IMR-90 (cell line): ENCODE results near the gene TNRC6B. TPM values are rescaled to one million over a fixed set of nuclear protein-coding genes. Genes with fewer than 3 reads are reported as not detected.
A peak's percentile ranks its signal among the peaks of the same experiment; 100 is the strongest.

ENCODE experiments used
- ATAC-seq: fragments of 200-7000 bp; cut with Tn5 transposase; 2 replicates; pipeline ENCODE4 v1.9.1; 2020; ENCODE audit warnings: low read depth, mild to moderate bottlenecking, moderate library complexity
- BruUV-seq: library from RNA; stranded (reverse); fragments of 400-500 nt; replicated peaks from 2 replicates; lab custom pipeline; 2021; lab: Mats Ljungman, UMichigan
- CTCF ChIA-PET: fragments of 300-600 bp; formaldehyde crosslinking; extraction: SDS; loops from one replicate; lab custom pipeline; 2021; ENCODE audit warnings: antibody characterized with exemption; lab: Yijun Ruan, JAX
- POLR2A ChIA-PET: fragments of 300-600 bp; sonication (Branson Sonifier 250); formaldehyde crosslinking; loops from one replicate; lab custom pipeline; 2022; ENCODE audit warnings: antibody characterized with exemption; ENCODE audit not compliant: unreplicated experiment; lab: Charles Lee
- DNase-seq: peaks from one replicate; pipeline ENCODE4 v3.0.0; 2013
- H2AFZ ChIP-seq: replicated peaks from 2 replicates; pipeline ENCODE3; 2013; ENCODE audit warnings: low read length, mild to moderate bottlenecking; ENCODE audit not compliant: poor library complexity
- H2AK5ac ChIP-seq: 2 replicates; pipeline ENCODE4 v1.6.1; 2013; ENCODE audit warnings: low read depth, low read length, inconsistent platforms
- H2AK9ac ChIP-seq: replicated peaks from 2 replicates; pipeline ENCODE3; 2013; ENCODE audit warnings: mild to moderate bottlenecking, low read depth, low read length, moderate library complexity; ENCODE audit not compliant: poor library complexity
- H2BK120ac ChIP-seq: 2 replicates; pipeline ENCODE4 v1.6.1; 2013; ENCODE audit warnings: low read depth, low read length, inconsistent platforms
- H2BK15ac ChIP-seq: 3 replicates; pipeline ENCODE4 v1.6.1; 2013; ENCODE audit warnings: low read depth, low read length, inconsistent platforms
- H2BK20ac ChIP-seq: 2 replicates; pipeline ENCODE4 v1.6.1; 2013; ENCODE audit warnings: low read depth, mild to moderate bottlenecking, inconsistent platforms, low read length, moderate library complexity
- H2BK5ac ChIP-seq: 2 replicates; pipeline ENCODE4 v1.6.1; 2013; ENCODE audit warnings: mild to moderate bottlenecking, low read depth, low read length, inconsistent platforms; ENCODE audit not compliant: poor library complexity, severe bottlenecking
- H3K14ac ChIP-seq: replicated peaks from 2 replicates; pipeline ENCODE4 v1.6.1; 2013; ENCODE audit warnings: low read depth, low read length, inconsistent platforms
- H3K18ac ChIP-seq: 2 replicates; pipeline ENCODE4 v1.6.1; 2013; ENCODE audit warnings: low read depth, low read length, control low read depth
- H3K23ac ChIP-seq: 2 replicates; pipeline ENCODE4 v1.6.1; 2013; ENCODE audit warnings: low read depth, low read length, inconsistent platforms
- H3K27ac ChIP-seq: 2 replicates; pipeline ENCODE4 v1.5.1; 2013; ENCODE audit warnings: mild to moderate bottlenecking, control low read depth, low read length; ENCODE audit not compliant: insufficient read depth
- H3K27me3 ChIP-seq: 2 replicates; pipeline ENCODE4 v1.6.1; 2013; ENCODE audit warnings: low read length; ENCODE audit not compliant: control insufficient read depth, insufficient read depth
- H3K36me3 ChIP-seq: 2 replicates; pipeline ENCODE4 v1.6.1; 2013; ENCODE audit warnings: low read length, mixed read lengths; ENCODE audit not compliant: control insufficient read depth, insufficient read depth
- H3K4ac ChIP-seq: 2 replicates; pipeline ENCODE4 v1.6.1; 2013; ENCODE audit warnings: low read depth, low read length, inconsistent platforms
- H3K4me1 ChIP-seq: 2 replicates; pipeline ENCODE4 v1.6.1; 2013; ENCODE audit warnings: low read length, mixed read lengths; ENCODE audit not compliant: control insufficient read depth, insufficient read depth
- H3K4me2 ChIP-seq: 2 replicates; pipeline ENCODE4 v1.6.1; 2013; ENCODE audit warnings: low read depth, mild to moderate bottlenecking, control low read depth, low read length, moderate library complexity
- H3K4me3 ChIP-seq: 2 replicates; pipeline ENCODE4 v1.5.1; 2013; ENCODE audit warnings: low read depth, mild to moderate bottlenecking, control low read depth, low read length, moderate library complexity; ENCODE audit not compliant: insufficient read depth
- H3K56ac ChIP-seq: 2 replicates; pipeline ENCODE4 v1.6.1; 2013; ENCODE audit warnings: low read length, inconsistent platforms; ENCODE audit not compliant: insufficient read depth; ENCODE audit errors: extremely low read depth
- H3K79me1 ChIP-seq, 2 experiments: 2 replicates each; pipeline ENCODE4 v1.6.1; 2013; ENCODE audit warnings: low read length in 2 of 2, inconsistent platforms in 1 of 2, low read depth in 1 of 2
- H3K9ac ChIP-seq: 2 replicates; pipeline ENCODE4 v1.6.1; 2013; ENCODE audit warnings: low read depth, low read length, control low read depth
- H3K9me1 ChIP-seq: 2 replicates; pipeline ENCODE4 v1.6.1; 2013; ENCODE audit warnings: low read length, inconsistent platforms; ENCODE audit not compliant: insufficient read depth
- H3K9me3 ChIP-seq: 2 replicates; pipeline ENCODE4 v1.6.1; 2013; ENCODE audit warnings: low read length; ENCODE audit not compliant: control insufficient read depth, insufficient read depth
- H4K20me1 ChIP-seq: 2 replicates; pipeline ENCODE4 v1.6.1; 2013; ENCODE audit warnings: low read length, inconsistent platforms; ENCODE audit not compliant: insufficient read depth
- H4K5ac ChIP-seq: 2 replicates; pipeline ENCODE4 v1.6.1; 2013; ENCODE audit warnings: mild to moderate bottlenecking, low read depth, low read length, control low read depth
- H4K8ac ChIP-seq, 2 experiments: 2 replicates each; pipeline ENCODE4 v1.6.1; 2013; ENCODE audit warnings: low read depth in 2 of 2, low read length in 2 of 2, control low read depth in 1 of 2, inconsistent platforms in 1 of 2
- H4K91ac ChIP-seq: 2 replicates; pipeline ENCODE4 v1.6.1; 2013; ENCODE audit warnings: low read depth, low read length, inconsistent platforms; ENCODE audit not compliant: insufficient read depth
- CTCF ChIP-seq: conservative IDR thresholded peaks from 2 replicates; pipeline ENCODE4 v1.5.1; 2012; ENCODE audit warnings: mild to moderate bottlenecking, low read depth, low read length, improper control_type of control experiment
- ELK1 ChIP-seq: fragments of 150-350 bp; IDR thresholded peaks from 2 replicates; pipeline ENCODE4 v1.6.1; 2016; ENCODE audit warnings: low read depth, mild to moderate bottlenecking, low read length, moderate library complexity, borderline replicate concordance
- FOS ChIP-seq: fragments of 150-350 bp; IDR thresholded peaks from 2 replicates; pipeline ENCODE4 v1.6.1; 2016; ENCODE audit warnings: low read depth, low read length
- MXI1 ChIP-seq: IDR thresholded peaks from 2 replicates; pipeline ENCODE4 v1.6.1; 2012; ENCODE audit warnings: low read depth, mild to moderate bottlenecking, low read length, moderate library complexity, borderline replicate concordance
- POLR2A ChIP-seq: IDR thresholded peaks from 2 replicates; pipeline ENCODE4 v1.6.1; 2012; ENCODE audit warnings: mild to moderate bottlenecking, low read depth, low read length
- RCOR1 ChIP-seq: IDR thresholded peaks from 2 replicates; pipeline ENCODE4 v1.6.1; 2012; ENCODE audit warnings: mild to moderate bottlenecking, low read length, improper control_type of control experiment; ENCODE audit not compliant: insufficient replicate concordance
- RFX5 ChIP-seq: IDR thresholded peaks from 2 replicates; pipeline ENCODE4 v1.8.0; 2012; ENCODE audit warnings: low read depth, mild to moderate bottlenecking, low read length, moderate library complexity
- USF2 ChIP-seq: fragments of 150-350 bp; IDR thresholded peaks from 2 replicates; pipeline ENCODE4 v1.6.1; 2017; ENCODE audit warnings: mild to moderate bottlenecking, antibody characterized with exemption, low read length, low read depth
- WGBS, 2 experiments: methylation state at CpG; one replicate each; pipeline versions ENCODE4 v1.1.5 to v1.1.7; 2013; ENCODE audit warnings: missing lambda C conversion rate in 2 of 2; ENCODE audit not compliant: insufficient read length in 1 of 2; ENCODE audit errors: extremely low coverage in 2 of 2; 5-methylcytosine and 5-hydroxymethylcytosine counted together
- dilution Hi-C: fragments of 300-500 bp; cut with HindIII; formaldehyde crosslinking; loops from one replicate; pipeline ENCODE4 v1.14.3; 2018; ENCODE audit warnings: low sequenced_read_pairs; ENCODE audit not compliant: unreplicated experiment
- in situ Hi-C: fragments of 300-500 bp; cut with MboI; formaldehyde crosslinking; loops from 3 replicates; pipeline ENCODE4 v1.14.3; 2019; ENCODE audit warnings: low sequenced_read_pairs, inconsistent platforms, mixed read lengths
- intact Hi-C: fragments of 100-400 bp; cut with micrococcal nuclease; formaldehyde crosslinking; loops from 2 replicates; pipeline ENCODE4 v1.10.0; 2022
- polyA plus RNA-seq, 3 experiments: library from polyadenylated mRNA; depleted of rRNA; stranded (reverse); fragments of >200 nt; gene quantifications; 2 replicates each; pipeline ENCODE4 v1.2.3, GENCODE V29; 2012; ENCODE audit warnings: low replicate concordance in 1 of 3
- total RNA-seq: library from RNA; depleted of rRNA; stranded (reverse); fragments of >200 nt; gene quantifications from 2 replicates; pipeline ENCODE4 v1.2.3, GENCODE V29; 2012

Gene TNRC6B
- total and polyA plus RNA-seq, 2 of the 4 experiments (the other 2 are of a cell fraction), result 3.9 to 17.0 TPM

- H4K8ac ChIP-seq, result peak overlapping the region in 1 of 2 experiments; percentile 10; a peak in 2 of 4 replicates
- H2BK5ac ChIP-seq, result peak overlapping the region; percentile 25
- H3K4me3 ChIP-seq, result no peak overlapping the region
- no peak for ATAC-seq
- peak overlapping the region; percentile 59 for H2BK120ac ChIP-seq
- no peak overlapping the region for H2AFZ ChIP-seq
- CTCF ChIA-PET, result interaction anchor here (0.9 kb wide), 1 partner anchor 10 kb away, joined by 5 read pairs; no protein-coding TSS in a partner anchor
- peak; percentile 38 for DNase-seq
- WGBS, 2 experiments, result no CpG with 5 or more reads among the region's 5 CpGs
- peak overlapping the region; percentile 39; the same call in 1 of the 3 replicates for H2BK15ac ChIP-seq
- H4K91ac ChIP-seq, result peak overlapping the region; percentile 71
- 0 out of 2 replicates have a peak overlapping the region, but pooled peaks have one; percentile 5 for H4K5ac ChIP-seq
- H3K23ac ChIP-seq, result peak overlapping the region; percentile 30; the same call in 1 of the 2 replicates
- no peaks in the 10 kb centered on the region for H3K9me3 ChIP-seq
- peak overlapping the region; percentile 84 for H2AK9ac ChIP-seq
- H3K14ac ChIP-seq, result 0 out of 2 replicates have a peak overlapping the region, but pooled peaks have one; percentile 3
- H2AK5ac ChIP-seq, result peak overlapping the region; percentile 41
- H4K20me1 ChIP-seq, result peaks cover 76% of the 10 kb centered on the region
- peaks cover 16% of the 10 kb centered on the region for H3K4me1 ChIP-seq
- peak overlapping the region; percentile 20; the same call in 1 of the 2 replicates for H3K18ac ChIP-seq
- H3K9me1 ChIP-seq, result peaks cover 19% of the 10 kb centered on the region
- no peaks in the 10 kb centered on the region for H3K36me3 ChIP-seq
- no TSS peak for BruUV-seq
- H3K4me2 ChIP-seq, result peak overlapping the region; percentile 77
- H3K79me1 ChIP-seq, result peaks cover 36 to 75% of the 10 kb centered on the region in 2 experiments
- in situ Hi-C loops, result no loop called here
- H3K27ac ChIP-seq, result no peak overlapping the region; the same call in 1 of the 2 replicates
- no peak overlapping the region for H3K56ac ChIP-seq
- H3K4ac ChIP-seq, result peak overlapping the region; percentile 57; the same call in 1 of the 2 replicates
- H3K9ac ChIP-seq, result no peak overlapping the region
- TF ChIP-seq USF2, result no peak
- TF ChIP-seq POLR2A, result no peak
- no peak for TF ChIP-seq MXI1
- TF ChIP-seq CTCF, result no peak
- TF ChIP-seq RCOR1, result no peak
- no peak for TF ChIP-seq RFX5
- TF ChIP-seq FOS, result no peak
- no peak for TF ChIP-seq ELK1
- H2BK20ac ChIP-seq, result peak overlapping the region; percentile 76
- intact Hi-C loops, result no loop called here
- no peaks in the 10 kb centered on the region for H3K27me3 ChIP-seq
- dilution Hi-C loops, result no loop called here
- POLR2A ChIA-PET, result no interaction called here
Measured at GRCh38 chr22:40203572-40203971, 25.8 kb downstream of the TNRC6B start.
